ENCODE data around the gene ADAP1.
A peak's percentile ranks its signal among the peaks of the same experiment; 100 is the strongest.

Gene ADAP1

DNA sequence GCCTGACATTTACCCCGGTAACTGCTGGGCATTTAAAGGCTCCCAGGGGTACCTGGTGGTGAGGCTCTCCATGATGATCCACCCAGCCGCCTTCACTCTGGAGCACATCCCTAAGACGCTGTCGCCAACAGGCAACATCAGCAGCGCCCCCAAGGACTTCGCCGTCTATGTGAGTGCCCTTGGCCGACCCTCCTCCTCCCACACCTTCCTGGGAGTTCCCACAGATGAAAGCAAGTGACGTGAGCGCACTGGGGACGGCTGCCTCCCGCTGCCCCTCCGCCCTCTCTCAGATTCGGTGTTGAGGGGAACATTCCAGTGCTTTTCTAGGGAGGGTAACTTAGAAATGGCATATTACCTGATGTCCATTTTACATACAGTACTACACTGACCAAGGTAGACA, 85.1 kb downstream of the ADAP1 start:
- peaks cover 0 to 56% (median 39%) of the 10 kb centered on the region in 4 donors for H3K4me1 ChIP-seq
- H3K27ac ChIP-seq: peak overlapping the region; percentile 87 to 95
- TF ChIP-seq, protein P1, sequence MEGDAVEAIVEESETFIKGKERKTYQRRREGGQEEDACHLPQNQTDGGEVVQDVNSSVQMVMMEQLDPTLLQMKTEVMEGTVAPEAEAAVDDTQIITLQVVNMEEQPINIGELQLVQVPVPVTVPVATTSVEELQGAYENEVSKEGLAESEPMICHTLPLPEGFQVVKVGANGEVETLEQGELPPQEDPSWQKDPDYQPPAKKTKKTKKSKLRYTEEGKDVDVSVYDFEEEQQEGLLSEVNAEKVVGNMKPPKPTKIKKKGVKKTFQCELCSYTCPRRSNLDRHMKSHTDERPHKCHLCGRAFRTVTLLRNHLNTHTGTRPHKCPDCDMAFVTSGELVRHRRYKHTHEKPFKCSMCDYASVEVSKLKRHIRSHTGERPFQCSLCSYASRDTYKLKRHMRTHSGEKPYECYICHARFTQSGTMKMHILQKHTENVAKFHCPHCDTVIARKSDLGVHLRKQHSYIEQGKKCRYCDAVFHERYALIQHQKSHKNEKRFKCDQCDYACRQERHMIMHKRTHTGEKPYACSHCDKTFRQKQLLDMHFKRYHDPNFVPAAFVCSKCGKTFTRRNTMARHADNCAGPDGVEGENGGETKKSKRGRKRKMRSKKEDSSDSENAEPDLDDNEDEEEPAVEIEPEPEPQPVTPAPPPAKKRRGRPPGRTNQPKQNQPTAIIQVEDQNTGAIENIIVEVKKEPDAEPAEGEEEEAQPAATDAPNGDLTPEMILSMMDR (IDR thresholded peaks at IDR 0.05): no peak
- no peak for DNase-seq
- no peak overlapping the region for H3K4me3 ChIP-seq
- intact Hi-C loops (cut with DNase I; ENCODE audit: low total_unique reads): no loop called here
- H3K36me3 ChIP-seq: peaks cover 54 to 66% (median 61%) of the 10 kb centered on the region in 3 donors
- H3K9me3 ChIP-seq: no peaks in the 10 kb centered on the region
- H3K27me3 ChIP-seq: no peaks in the 10 kb centered on the region

DNA sequence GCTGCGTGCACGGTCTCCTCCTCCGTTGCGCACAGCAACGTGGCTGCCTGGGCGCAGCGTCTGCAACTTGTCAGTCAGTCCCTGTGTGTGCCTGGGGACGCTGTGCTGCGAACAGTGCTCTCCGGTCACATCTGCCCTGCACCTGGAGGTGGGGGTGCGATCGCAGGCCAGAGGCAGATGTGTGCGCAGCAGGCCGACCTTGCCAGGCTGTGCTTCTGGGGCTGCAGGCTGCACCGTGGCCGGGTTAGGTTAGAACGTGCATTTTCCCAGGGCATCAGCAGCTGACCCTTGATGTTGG, 86.3 kb downstream of the ADAP1 start:
- intact Hi-C loops (cut with DNase I; ENCODE audit: low total_unique reads): no loop called here
- TF ChIP-seq, protein P1 (IDR thresholded peaks at IDR 0.05): no peak
- peaks cover 0 to 46% (median 31%) of the 10 kb centered on the region in 4 donors for H3K4me1 ChIP-seq
- peaks cover 64 to 71% (median 65%) of the 10 kb centered on the region in 3 donors for H3K36me3 ChIP-seq
- DNase-seq: no peak
- H3K27me3 ChIP-seq: no peaks in the 10 kb centered on the region
- peak overlapping the region; percentile 82 to 95 for H3K27ac ChIP-seq
- no peaks in the 10 kb centered on the region for H3K9me3 ChIP-seq
- H3K4me3 ChIP-seq: peak overlapping the region in 1 of 2 donors; percentile 35

DNA sequence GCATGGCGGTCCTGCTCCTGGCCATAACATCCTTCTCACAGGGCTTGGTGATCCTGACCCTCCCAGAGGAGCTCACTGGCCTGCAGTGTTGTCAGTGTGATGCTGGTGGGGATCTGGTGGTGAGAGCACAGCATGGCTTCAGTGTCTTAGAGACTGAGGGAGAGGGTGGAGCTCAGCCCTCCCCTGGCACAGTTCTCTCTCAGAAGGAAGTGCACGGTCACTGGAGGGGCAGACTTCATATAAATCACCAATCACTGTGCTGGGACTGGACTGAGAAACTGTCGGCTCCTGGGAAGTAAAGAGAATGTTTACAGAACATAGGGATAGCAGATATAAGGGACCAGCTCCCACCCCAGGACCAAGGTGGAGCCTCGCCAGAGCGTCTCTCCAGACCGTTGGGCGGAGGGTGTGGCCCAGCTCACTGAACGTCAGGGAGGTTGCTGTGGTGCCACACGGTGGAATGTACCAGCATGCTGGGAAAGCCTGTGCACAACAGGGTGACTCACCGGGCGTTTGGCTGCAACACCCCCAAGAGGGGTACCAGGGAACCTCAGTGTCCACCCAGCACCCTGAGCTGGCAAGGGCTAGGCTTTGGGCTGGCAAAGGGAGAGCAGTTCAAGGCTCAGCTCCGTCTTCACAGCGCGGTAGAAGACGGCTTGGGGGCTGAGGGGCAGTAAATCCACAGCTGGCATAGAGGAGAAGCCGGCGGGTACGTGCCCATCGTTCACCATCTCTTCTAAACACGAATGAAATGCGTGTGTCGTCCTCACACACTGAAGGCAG, 86.9 kb downstream of the ADAP1 start:
- intact Hi-C loops (cut with DNase I; ENCODE audit: low total_unique reads): loop anchor here (2.0 kb wide), 1 partner anchor 353 kb away; no protein-coding TSS in a partner anchor
- Histone ChIP-seq H3K36me3 (peaks cover 64 to 71% (median 65%) of the 10 kb centered on the region in 3 donors), H3K4me1 (peaks cover 0 to 40% (median 29%) of the 10 kb centered on the region in 4 donors), H3K4me3 (peak overlapping the region; percentile 10 to 35), H3K27ac (peak overlapping the region; percentile 82 to 95), H3K27me3 (no peaks in the 10 kb centered on the region), H3K9me3 (no peaks in the 10 kb centered on the region)
- peak; percentile 79 to 96 for DNase-seq
- TF ChIP-seq, protein P1 (IDR thresholded peaks at IDR 0.05): peak; percentile 15

DNA sequence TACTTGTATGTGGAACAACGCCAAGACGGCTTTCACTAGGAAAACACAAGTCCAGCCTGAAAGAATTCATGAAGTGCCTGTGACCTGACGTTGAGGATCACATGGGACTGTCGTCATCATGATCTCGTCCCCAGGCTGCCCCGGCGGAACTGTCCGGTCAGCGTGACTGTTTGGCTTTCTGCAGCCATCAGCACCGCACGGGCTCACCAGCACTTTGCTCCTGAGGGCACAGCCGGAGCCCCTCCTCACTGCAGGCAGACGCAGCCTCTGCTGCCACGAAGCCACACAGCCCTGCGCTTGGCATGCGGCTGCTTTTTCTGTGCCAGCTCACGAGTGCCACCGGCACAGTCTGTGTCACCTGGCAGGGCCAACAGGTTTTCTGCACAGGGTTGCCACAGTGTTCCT, 87.5 kb downstream of the ADAP1 start:
- peak overlapping the region; percentile 10 to 35 for H3K4me3 ChIP-seq

DNA sequence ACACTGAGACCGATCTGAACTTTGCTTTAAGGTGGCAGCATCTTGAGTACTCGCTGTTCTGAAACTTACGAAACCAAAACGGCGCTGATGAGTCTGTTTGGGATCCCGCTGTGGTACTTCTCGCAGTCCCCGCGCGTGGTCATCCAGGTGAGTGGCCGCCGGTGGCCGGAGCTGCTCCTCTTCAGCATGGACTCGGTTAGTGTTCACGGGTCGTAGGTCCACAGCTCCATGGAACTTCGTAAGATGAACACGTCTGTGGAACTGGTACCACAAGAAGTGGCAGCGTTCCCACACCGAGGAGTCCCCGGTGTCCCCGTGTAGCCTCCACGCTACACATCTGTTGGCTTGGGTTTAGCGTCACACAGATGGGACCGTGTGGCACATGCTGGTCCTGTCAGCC, 88.6 kb downstream of the ADAP1 start:
- TF ChIP-seq, protein P1 (IDR thresholded peaks at IDR 0.05): no peak
- Histone ChIP-seq H3K4me1 (peaks cover 0 to 39% (median 29%) of the 10 kb centered on the region in 4 donors), H3K27me3 (no peaks in the 10 kb centered on the region), H3K9me3 (no peaks in the 10 kb centered on the region), H3K4me3 (no peak overlapping the region), H3K36me3 (peaks cover 65 to 71% (median 66%) of the 10 kb centered on the region in 3 donors), H3K27ac (peak overlapping the region; percentile 82 to 95)
- no peak for DNase-seq
- intact Hi-C loops (cut with DNase I; ENCODE audit: low total_unique reads): loop anchor here (2.0 kb wide), 1 partner anchor 351 kb away; no protein-coding TSS in a partner anchor

More for the DNA sequence above, 87.5 kb downstream of the ADAP1 start:
- TF ChIP-seq, protein P1 (IDR thresholded peaks at IDR 0.05): peak in 1 of 2 experiments; percentile 14
- peak; percentile 85 to 98 for DNase-seq
- peak overlapping the region; percentile 82 to 95 for H3K27ac ChIP-seq
- no peaks in the 10 kb centered on the region for H3K9me3 ChIP-seq
- H3K36me3 ChIP-seq: peaks cover 64 to 71% (median 65%) of the 10 kb centered on the region in 3 donors
- intact Hi-C loops (cut with DNase I; ENCODE audit: low total_unique reads): loop anchor here (2.0 kb wide), 1 partner anchor 352 kb away; no protein-coding TSS in a partner anchor
- peaks cover 0 to 39% (median 29%) of the 10 kb centered on the region in 4 donors for H3K4me1 ChIP-seq
- H3K27me3 ChIP-seq: no peaks in the 10 kb centered on the region
